Prostate gland (tissue), 2 donors: ENCODE results near the gene PTPRD. TPM values are rescaled to one million over a fixed set of nuclear protein-coding genes. Genes with fewer than 3 reads are reported as not detected.

Experiments used
- DNase-seq: peaks from one replicate; pipeline ENCODE4 v3.0.0-alpha.2; 2019; ENCODE audit warnings: low spot score
- H3K27ac ChIP-seq, 2 donors: fragments of 200-600 bp; sonication (generic); 2 replicates each; pipeline ENCODE4 v1.5.1; 2017 to 2019
- H3K27me3 ChIP-seq: fragments of 200-600 bp; sonication (generic); replicated peaks from 2 replicates; pipeline ENCODE4 v1.5.1; 2019; ENCODE audit not compliant: insufficient read depth
- H3K36me3 ChIP-seq, 2 donors: fragments of 200-600 bp; sonication (generic); 1 replicate in 1 of 2; 2 replicates in 1 of 2; pipeline versions ENCODE4 v1.5.1 to v1.8.1; 2017 to 2019
- H3K4me1 ChIP-seq: fragments of 200-600 bp; sonication (generic); replicated peaks from 2 replicates; pipeline ENCODE4 v1.5.1; 2019
- H3K4me3 ChIP-seq, 2 donors: fragments of 200-600 bp; sonication (generic); 2 replicates each; pipeline ENCODE4 v1.5.1; 2017 to 2019
- H3K9me3 ChIP-seq: fragments of 200-600 bp; sonication (generic); 2 replicates; pipeline ENCODE4 v1.5.1; 2017
- POLR2A ChIP-seq: fragments of 450-650 bp; IDR thresholded peaks from one replicate; pipeline ENCODE4 v1.6.1; 2016; ENCODE audit warnings: antibody characterized with exemption, mild to moderate bottlenecking
- POLR2AphosphoS5 ChIP-seq: sonication (generic); formaldehyde crosslinking; IDR thresholded peaks from one replicate; pipeline ENCODE4 v1.6.1; 2017; ENCODE audit warnings: antibody characterized with exemption
- WGBS: methylation state at CpG from one replicate; pipeline ENCODE4 v1.1.5; 2018; 5-methylcytosine and 5-hydroxymethylcytosine counted together
- intact Hi-C: fragments of 100-400 bp; cut with DNase I; formaldehyde crosslinking; loops from one replicate; pipeline ENCODE4 v1.14.2; 2022
- total RNA-seq, 2 donors: library from RNA; depleted of rRNA; stranded (reverse); fragments of >200 nt; gene quantifications; one replicate each; pipeline ENCODE4 v1.1.0, GENCODE V29; 2016
- TF ChIP-seq, protein P1 (sequence below), 4 experiments: fragments of 200-600 bp in 2 of 4; fragments of 450-650 bp in 2 of 4; sonication (generic) in 2 of 4; IDR thresholded peaks; 1 replicate in 3 of 4; 2 replicates in 1 of 4; pipeline ENCODE4 v1.5.1; 2016 to 2019; ENCODE audit warnings: antibody characterized with exemption in 4 of 4, mild to moderate bottlenecking in 2 of 4, moderate library complexity in 2 of 4

Gene PTPRD
- total RNA-seq, 2 donors from 2014 or later: 5.8 to 23.1 TPM

DNA sequence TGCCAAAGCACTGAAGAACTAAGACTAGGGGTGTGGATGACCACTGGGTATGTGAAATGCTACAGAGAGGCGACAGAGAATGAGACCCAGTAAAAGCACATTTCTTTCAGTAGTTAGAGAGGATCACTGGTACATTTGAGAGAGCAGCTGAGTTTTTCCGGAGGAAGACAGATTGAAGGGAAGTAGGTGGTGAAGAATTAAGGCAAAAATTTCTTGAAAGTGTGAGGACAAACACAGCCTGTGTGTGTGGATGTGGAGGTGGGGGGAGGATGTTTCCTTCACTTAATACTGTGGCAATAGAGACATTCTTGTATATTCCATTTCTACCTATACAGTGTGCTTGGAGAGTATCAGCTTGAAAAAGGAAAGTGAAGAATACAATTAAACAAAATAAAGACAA is 1942.1 kb downstream of the PTPRD start:
- TF ChIP-seq POLR2A (no peak), POLR2AphosphoS5 (no peak)
- TF ChIP-seq, protein P1, sequence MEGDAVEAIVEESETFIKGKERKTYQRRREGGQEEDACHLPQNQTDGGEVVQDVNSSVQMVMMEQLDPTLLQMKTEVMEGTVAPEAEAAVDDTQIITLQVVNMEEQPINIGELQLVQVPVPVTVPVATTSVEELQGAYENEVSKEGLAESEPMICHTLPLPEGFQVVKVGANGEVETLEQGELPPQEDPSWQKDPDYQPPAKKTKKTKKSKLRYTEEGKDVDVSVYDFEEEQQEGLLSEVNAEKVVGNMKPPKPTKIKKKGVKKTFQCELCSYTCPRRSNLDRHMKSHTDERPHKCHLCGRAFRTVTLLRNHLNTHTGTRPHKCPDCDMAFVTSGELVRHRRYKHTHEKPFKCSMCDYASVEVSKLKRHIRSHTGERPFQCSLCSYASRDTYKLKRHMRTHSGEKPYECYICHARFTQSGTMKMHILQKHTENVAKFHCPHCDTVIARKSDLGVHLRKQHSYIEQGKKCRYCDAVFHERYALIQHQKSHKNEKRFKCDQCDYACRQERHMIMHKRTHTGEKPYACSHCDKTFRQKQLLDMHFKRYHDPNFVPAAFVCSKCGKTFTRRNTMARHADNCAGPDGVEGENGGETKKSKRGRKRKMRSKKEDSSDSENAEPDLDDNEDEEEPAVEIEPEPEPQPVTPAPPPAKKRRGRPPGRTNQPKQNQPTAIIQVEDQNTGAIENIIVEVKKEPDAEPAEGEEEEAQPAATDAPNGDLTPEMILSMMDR (IDR thresholded peaks at IDR 0.05): no peak
- intact Hi-C loops: no loop called here

DNA sequence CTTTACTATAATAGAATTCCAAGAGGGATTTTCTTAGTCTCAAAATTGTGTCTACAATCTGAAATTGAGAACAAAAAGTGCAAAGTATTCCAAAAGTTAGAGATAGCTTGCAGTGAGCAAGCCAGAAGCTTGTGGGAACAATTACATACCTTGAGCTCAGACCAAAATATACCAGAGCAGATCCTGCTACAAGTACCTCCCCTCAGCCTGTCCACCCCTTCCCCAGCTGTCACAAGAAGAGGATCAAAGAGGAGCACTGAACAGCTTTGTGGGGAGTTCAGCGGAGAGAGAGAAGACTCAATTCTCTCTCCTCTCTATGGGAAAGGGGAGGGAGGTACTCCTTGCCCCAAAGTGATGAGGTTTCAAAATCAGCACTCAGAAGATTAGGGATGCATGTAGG is 1944.1 kb downstream of the PTPRD start:
- Histone ChIP-seq H3K4me1 (no peaks in the 10 kb centered on the region), H3K36me3 (no peaks in the 10 kb centered on the region), H3K27me3 (no peaks in the 10 kb centered on the region), H3K9me3 (no peaks in the 10 kb centered on the region), H3K27ac (no peak overlapping the region), H3K4me3 (no peak overlapping the region)
- intact Hi-C loops: loop anchor here (10.0 kb wide), 1 partner anchor 186 kb away; no protein-coding TSS in a partner anchor
- TF ChIP-seq POLR2AphosphoS5: no peak
- TF ChIP-seq POLR2A: no peak
- TF ChIP-seq, protein P1 (IDR thresholded peaks at IDR 0.05): no peak
- WGBS: 89% methylated on average over 1 of the region's 1 CpG
- no peak for DNase-seq

More for the DNA sequence above, 1942.1 kb downstream of the PTPRD start:
- Histone ChIP-seq H3K36me3 (no peaks in the 10 kb centered on the region), H3K4me1 (no peaks in the 10 kb centered on the region), H3K27ac (no peak overlapping the region), H3K27me3 (no peaks in the 10 kb centered on the region), H3K9me3 (no peaks in the 10 kb centered on the region), H3K4me3 (no peak overlapping the region)
- DNase-seq: no peak
- WGBS: 88% methylated on average over 2 of the region's 2 CpGs

GRCh38 chr9:8668231-8668630 is 1944.6 kb downstream of the PTPRD start:
- Histone ChIP-seq H3K9me3 (no peaks in the 10 kb centered on the region), H3K36me3 (no peaks in the 10 kb centered on the region), H3K27me3 (no peaks in the 10 kb centered on the region), H3K4me3 (no peak overlapping the region), H3K4me1 (no peaks in the 10 kb centered on the region), H3K27ac (no peak overlapping the region)
- intact Hi-C loops: loop anchor here (10.0 kb wide), 1 partner anchor 187 kb away; no protein-coding TSS in a partner anchor
- TF ChIP-seq, protein P1 (IDR thresholded peaks at IDR 0.05): no peak
- no peak for TF ChIP-seq POLR2AphosphoS5
- no peak for TF ChIP-seq POLR2A
- DNase-seq: no peak
- 92% methylated on average over 3 of the region's 3 CpGs for WGBS

DNA sequence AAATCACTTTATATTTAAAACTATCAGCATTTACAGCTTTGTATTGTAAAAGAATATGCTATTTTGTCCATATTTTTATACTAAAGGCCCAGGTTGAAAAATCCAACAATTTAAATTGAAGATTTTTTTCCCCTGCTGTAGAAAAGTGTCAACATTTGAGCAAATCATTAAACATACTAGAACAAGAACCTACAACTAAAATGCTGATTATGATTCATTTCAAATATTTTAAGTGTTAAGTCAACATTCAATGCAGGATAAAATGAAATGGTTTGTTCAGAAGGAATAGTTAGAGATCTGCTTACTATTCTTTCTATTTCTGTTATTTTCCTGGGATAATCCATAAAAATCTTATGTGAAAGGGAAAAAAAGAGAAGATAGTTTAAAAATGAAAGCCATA is 1946.7 kb downstream of the PTPRD start:
- H3K36me3 ChIP-seq: no peaks in the 10 kb centered on the region
- intact Hi-C loops: loop anchor here (10.0 kb wide), 1 partner anchor 189 kb away; no protein-coding TSS in a partner anchor
- no peaks in the 10 kb centered on the region for H3K4me1 ChIP-seq
- H3K4me3 ChIP-seq: no peak overlapping the region
- no peaks in the 10 kb centered on the region for H3K27me3 ChIP-seq
- DNase-seq: no peak
- H3K27ac ChIP-seq: no peak overlapping the region
- H3K9me3 ChIP-seq: no peaks in the 10 kb centered on the region
- TF ChIP-seq, protein P1 (IDR thresholded peaks at IDR 0.05): no peak
- TF ChIP-seq POLR2AphosphoS5 (no peak), POLR2A (no peak)

- Histone ChIP-seq H3K36me3 (no peaks in the 10 kb centered on the region), H3K27ac (no peak overlapping the region), H3K4me3 (no peak overlapping the region), H3K4me1 (no peaks in the 10 kb centered on the region), H3K9me3 (no peaks in the 10 kb centered on the region), H3K27me3 (no peaks in the 10 kb centered on the region)
- peak; percentile 45 for DNase-seq
- intact Hi-C loops: loop anchor here (10.0 kb wide), 1 partner anchor 194 kb away; no protein-coding TSS in a partner anchor
- no peak for TF ChIP-seq POLR2AphosphoS5
- no peak for TF ChIP-seq POLR2A
- TF ChIP-seq, protein P1 (IDR thresholded peaks at IDR 0.05): no peak
These were observed 1952.4 kb downstream of the PTPRD start for GRCh38 chr9:8660383-8660782.
